HepG2 (cell line): ENCODE results near the gene ENAH. TPM values are rescaled to one million over a fixed set of nuclear protein-coding genes. Genes with fewer than 3 reads are reported as not detected.
A peak's percentile ranks its signal among the peaks of the same experiment; 100 is the strongest.

Experiments used
- ATAC-seq: fragments of 200-7000 bp; cut with Tn5 transposase; 3 replicates; pipeline ENCODE4 v1.9.1; 2020; ENCODE audit warnings: mild to moderate bottlenecking, moderate library complexity
- BruUV-seq: library from RNA; stranded (reverse); fragments of 400-500 nt; replicated peaks from 2 replicates; lab custom pipeline; 2021; lab: Mats Ljungman, UMichigan
- CTCF ChIA-PET: fragments of 300-600 bp; formaldehyde crosslinking; extraction: SDS; loops from one replicate; lab custom pipeline; 2021; ENCODE audit warnings: low total read pairs, inconsistent platforms, low intra/inter-chr PET ratio; lab: Yijun Ruan, JAX
- POLR2A ChIA-PET: fragments of 350-600 bp; sonication (Branson Sonifier 250); formaldehyde crosslinking; loops from one replicate; lab custom pipeline; 2020; ENCODE audit warnings: antibody characterized with exemption, inconsistent platforms; lab: Yijun Ruan, JAX
- DNase-seq: peaks from one replicate; pipeline ENCODE4 v3.0.0-alpha.2; 2015; ENCODE audit warnings: low spot score
- FAIRE-seq: peaks from 3 replicates; lab custom pipeline; 2011; peaks lifted over from hg19 to GRCh38; lab: Jason Lieb, UNC
- H2AFZ ChIP-seq: one replicate; pipeline ENCODE4 v1.6.1; 2011; ENCODE audit warnings: low read length, inconsistent platforms
- H3K27ac ChIP-seq: fragments of 300-600 bp; 3 replicates; pipeline ENCODE4 v1.8.0; 2011; ENCODE audit warnings: mixed run types, mild to moderate bottlenecking, mixed read lengths, low read length, inconsistent platforms; ENCODE audit not compliant: insufficient read depth; ENCODE audit errors: extremely low read length
- H3K27me3 ChIP-seq, 2 experiments: fragments of 200-600 bp in 1 of 2; 2 replicates in 1 of 2; 3 replicates in 1 of 2; pipeline versions ENCODE4 v1.6.0 to v1.8.0; 2011; ENCODE audit warnings: low read length in 2 of 2, mild to moderate bottlenecking in 2 of 2, moderate library complexity in 2 of 2, inconsistent platforms in 1 of 2; ENCODE audit not compliant: insufficient read depth in 2 of 2, control insufficient read depth in 1 of 2
- H3K36me3 ChIP-seq, 2 experiments: fragments of 200-600 bp in 1 of 2; replicated peaks in 1 of 2; 2 replicates in 1 of 2; 3 replicates in 1 of 2; pipeline versions ENCODE4 v1.5.1 to v1.8.0; 2011; ENCODE audit warnings: low read length in 2 of 2, inconsistent platforms in 1 of 2; ENCODE audit not compliant: insufficient read depth in 2 of 2, control insufficient read depth in 1 of 2
- H3K4me1 ChIP-seq: 2 replicates; pipeline ENCODE4 v1.5.1; 2012; ENCODE audit warnings: low read length, inconsistent platforms; ENCODE audit not compliant: insufficient read depth
- H3K4me2 ChIP-seq: 2 replicates; pipeline ENCODE4 v1.6.0; 2011; ENCODE audit warnings: low read depth, low read length, inconsistent platforms
- H3K4me3 ChIP-seq, 3 experiments: fragments of 200-600 bp in 1 of 3; sonication (generic), shearing (Covaris generic) in 1 of 3; replicated peaks in 1 of 3; 2 replicates each; pipeline ENCODE4 v1.5.1; 2011 to 2016; ENCODE audit warnings: low read length in 3 of 3, inconsistent platforms in 2 of 3, low read depth in 2 of 3, mild to moderate bottlenecking in 2 of 3, control low read depth in 1 of 3, mixed read lengths in 1 of 3; ENCODE audit not compliant: insufficient read depth in 1 of 3
- H3K79me2 ChIP-seq: one replicate; pipeline ENCODE4 v1.6.1; 2011; ENCODE audit warnings: low read length, inconsistent platforms; ENCODE audit not compliant: insufficient read depth
- H3K9ac ChIP-seq: 2 replicates; pipeline ENCODE4 v1.6.0; 2011; ENCODE audit warnings: mild to moderate bottlenecking, low read depth, low read length, inconsistent platforms; ENCODE audit not compliant: insufficient read depth
- H3K9me3 ChIP-seq: 2 replicates; pipeline ENCODE4 v1.5.1; 2012; ENCODE audit warnings: mild to moderate bottlenecking, low read length
- H4K20me1 ChIP-seq: 2 replicates; pipeline ENCODE4 v1.6.0; 2011; ENCODE audit warnings: inconsistent platforms, mild to moderate bottlenecking, low read length, moderate library complexity; ENCODE audit not compliant: insufficient read depth
- CCDC6 ChIP-seq: sonication (generic); formaldehyde crosslinking; IDR thresholded peaks from 2 replicates; pipeline ENCODE4 v1.8.1; 2022; ENCODE audit warnings: mild to moderate bottlenecking, missing genetic modification reagents, moderate library complexity
- EED ChIP-seq: sonication (generic); formaldehyde crosslinking; IDR thresholded peaks from 2 replicates; pipeline ENCODE4 v1.5.0; 2020; ENCODE audit warnings: mild to moderate bottlenecking, missing genetic modification reagents
- MBD4 ChIP-seq: IDR thresholded peaks from 2 replicates; pipeline ENCODE4 v1.6.1; 2012; ENCODE audit warnings: low read length, inconsistent platforms, borderline replicate concordance
- MIXL1 ChIP-seq: IDR thresholded peaks from 2 replicates; pipeline ENCODE4 v1.6.1; 2016
- SNRNP70 ChIP-seq: fragments of 200-400 bp; formaldehyde crosslinking; IDR thresholded peaks from 2 replicates; pipeline ENCODE4 v1.6.1; 2017; ENCODE audit warnings: mild to moderate bottlenecking, low read depth, low read length, moderate library complexity
- SP2 ChIP-seq: sonication (generic); formaldehyde crosslinking; IDR thresholded peaks from 2 replicates; pipeline ENCODE4 v1.5.1; 2020; ENCODE audit warnings: mild to moderate bottlenecking, missing genetic modification reagents
- TEAD2 ChIP-seq: sonication (generic); formaldehyde crosslinking; IDR thresholded peaks from 2 replicates; pipeline ENCODE4 v1.9.0; 2021; ENCODE audit warnings: missing genetic modification reagents
- ZMAT5 ChIP-seq: sonication (generic); formaldehyde crosslinking; IDR thresholded peaks from 2 replicates; pipeline ENCODE4 v1.5.0; 2020; ENCODE audit warnings: mild to moderate bottlenecking, low read depth, missing genetic modification reagents, borderline replicate concordance
- ZNF775 ChIP-seq: sonication (generic); formaldehyde crosslinking; IDR thresholded peaks from 2 replicates; pipeline ENCODE4 v1.4.0; 2020; ENCODE audit warnings: missing genetic modification reagents, mild to moderate bottlenecking, moderate library complexity, borderline replicate concordance
- WGBS: methylation state at CpG from one replicate; pipeline ENCODE4 v1.1.6; 2017; ENCODE audit warnings: low lambda C conversion rate; 5-methylcytosine and 5-hydroxymethylcytosine counted together
- in situ Hi-C: cut with HindIII; loops from 2 replicates; pipeline ENCODE4 v1.10.0; 2017; ENCODE audit warnings: low pct_unique_long_range_greater_than_20kb; ENCODE audit not compliant: extremely low pct_ligation_motif_present
- intact Hi-C: fragments of 100-400 bp; cut with micrococcal nuclease; formaldehyde crosslinking; loops from one replicate; pipeline ENCODE4 v1.10.0; 2022; ENCODE audit not compliant: unreplicated experiment
- polyA plus RNA-seq, 8 experiments: library from polyadenylated mRNA; depleted of rRNA in 3 of 8; stranded (reverse) in 7 of 8; unstranded in 1 of 8; fragments of >200 nt; fragmentation: Illumina TruSeq in 4 of 8; extraction: Trizol in 4 of 8; gene quantifications; 2 replicates each; pipeline versions ENCODE4 v1.2.1 to v1.2.3, GENCODE V29; 2011 to 2016; ENCODE audit warnings: low read depth in 4 of 8, missing spikeins in 1 of 8, mixed read lengths in 1 of 8; ENCODE audit not compliant: insufficient read depth in 1 of 8
- total RNA-seq, 5 experiments: library from RNA; depleted of rRNA; stranded (reverse); fragments of >200 nt; fragmentation: Illumina TruSeq; extraction: Trizol; gene quantifications; 2 replicates each; pipeline ENCODE4 v1.2.3, GENCODE V29; 2016; ENCODE audit warnings: low read depth in 1 of 5
- TF ChIP-seq, protein P1 (sequence below): fragments of 450-650 bp; IDR thresholded peaks from 2 replicates; pipeline ENCODE4 v1.6.1; 2016
- TF ChIP-seq, protein P2 (sequence below): IDR thresholded peaks from 2 replicates; pipeline ENCODE4 v1.6.1; 2016
- TF ChIP-seq, protein P3 (sequence below): sonication (generic); formaldehyde crosslinking; IDR thresholded peaks from 2 replicates; pipeline ENCODE4 v1.4.0; 2020; ENCODE audit warnings: missing genetic modification reagents; ENCODE audit errors: not compliant biosample characterization
- TF ChIP-seq, protein P4 (sequence below): sonication (generic); formaldehyde crosslinking; IDR thresholded peaks from 2 replicates; pipeline ENCODE4 v1.5.0; 2020; ENCODE audit warnings: mild to moderate bottlenecking, missing genetic modification reagents

The ENAH gene
- total and polyA plus RNA-seq, 2 of the 13 experiments (the other 11 are each of a cell fraction or from before 2014, with no cell fraction given): 22.1 to 58.3 TPM

DNA sequence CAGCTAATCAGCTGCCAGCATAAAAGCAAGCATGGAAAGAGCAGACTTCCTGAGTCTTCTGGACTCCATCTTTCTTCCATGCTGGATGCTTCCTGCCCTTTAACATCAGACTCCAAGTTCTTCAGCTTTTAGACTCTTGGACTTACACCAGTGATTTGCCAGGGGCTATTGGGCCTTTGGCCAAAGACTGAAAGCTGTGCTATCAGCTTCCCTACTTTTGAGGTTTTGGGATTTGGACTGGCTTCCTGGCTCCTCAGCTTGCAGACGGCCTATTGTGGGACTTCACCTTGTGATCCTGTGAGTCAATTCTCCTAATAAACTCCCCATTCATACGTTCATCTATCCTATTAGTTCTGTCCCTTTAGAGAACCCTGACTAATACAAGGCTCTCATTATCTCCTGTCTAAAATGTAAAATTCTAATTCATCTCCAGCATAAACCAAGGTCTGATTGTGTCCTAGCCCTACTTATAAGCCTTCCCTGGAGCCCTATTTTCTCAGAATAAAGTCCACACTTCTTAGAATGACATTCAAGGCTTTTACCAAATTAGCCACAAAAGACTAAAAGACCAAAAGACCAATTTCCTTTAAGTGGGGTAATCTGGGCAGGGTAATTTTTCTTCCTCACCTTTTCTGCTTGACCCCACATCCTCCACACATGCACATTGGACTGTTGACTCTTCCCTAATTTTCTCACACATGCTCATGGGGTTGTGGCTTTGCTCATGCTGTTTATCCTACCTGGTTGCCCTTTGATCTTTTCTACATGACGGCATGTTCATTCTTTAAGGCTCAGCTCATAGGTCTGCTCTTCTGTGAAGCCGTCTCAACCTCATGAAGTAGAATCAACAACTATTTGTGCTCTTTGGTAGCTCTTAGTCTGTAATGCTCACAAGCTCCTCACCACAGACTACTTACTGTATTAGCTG is 18.1 kb upstream of the ENAH start (continued):
- TF ChIP-seq, protein P1, sequence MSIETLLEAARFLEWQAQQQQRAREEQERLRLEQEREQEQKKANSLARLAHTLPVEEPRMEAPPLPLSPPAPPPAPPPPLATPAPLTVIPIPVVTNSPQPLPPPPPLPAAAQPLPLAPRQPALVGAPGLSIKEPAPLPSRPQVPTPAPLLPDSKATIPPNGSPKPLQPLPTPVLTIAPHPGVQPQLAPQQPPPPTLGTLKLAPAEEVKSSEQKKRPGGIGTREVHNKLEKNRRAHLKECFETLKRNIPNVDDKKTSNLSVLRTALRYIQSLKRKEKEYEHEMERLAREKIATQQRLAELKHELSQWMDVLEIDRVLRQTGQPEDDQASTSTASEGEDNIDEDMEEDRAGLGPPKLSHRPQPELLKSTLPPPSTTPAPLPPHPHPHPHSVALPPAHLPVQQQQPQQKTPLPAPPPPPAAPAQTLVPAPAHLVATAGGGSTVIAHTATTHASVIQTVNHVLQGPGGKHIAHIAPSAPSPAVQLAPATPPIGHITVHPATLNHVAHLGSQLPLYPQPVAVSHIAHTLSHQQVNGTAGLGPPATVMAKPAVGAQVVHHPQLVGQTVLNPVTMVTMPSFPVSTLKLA: peak; percentile 70; the same call in 1 of the 2 replicates
- TF ChIP-seq, protein P2, sequence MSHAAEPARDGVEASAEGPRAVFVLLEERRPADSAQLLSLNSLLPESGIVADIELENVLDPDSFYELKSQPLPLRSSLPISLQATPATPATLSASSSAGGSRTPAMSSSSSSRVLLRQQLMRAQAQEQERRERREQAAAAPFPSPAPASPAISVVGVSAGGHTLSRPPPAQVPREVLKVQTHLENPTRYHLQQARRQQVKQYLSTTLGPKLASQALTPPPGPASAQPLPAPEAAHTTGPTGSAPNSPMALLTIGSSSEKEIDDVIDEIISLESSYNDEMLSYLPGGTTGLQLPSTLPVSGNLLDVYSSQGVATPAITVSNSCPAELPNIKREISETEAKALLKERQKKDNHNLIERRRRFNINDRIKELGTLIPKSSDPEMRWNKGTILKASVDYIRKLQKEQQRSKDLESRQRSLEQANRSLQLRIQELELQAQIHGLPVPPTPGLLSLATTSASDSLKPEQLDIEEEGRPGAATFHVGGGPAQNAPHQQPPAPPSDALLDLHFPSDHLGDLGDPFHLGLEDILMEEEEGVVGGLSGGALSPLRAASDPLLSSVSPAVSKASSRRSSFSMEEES (CRISPR knock-in tag): peak; percentile 65

GRCh38 chr1:225670356-225670755 is 17.4 kb upstream of the ENAH start:
- no peaks in the 10 kb centered on the region for H3K36me3 ChIP-seq
- DNase-seq: no peak
- no peak for ATAC-seq
- peak overlapping the region; percentile 63 for H3K27ac ChIP-seq
- H4K20me1 ChIP-seq: no peaks in the 10 kb centered on the region
- BruUV-seq: no TSS peak
- intact Hi-C loops: no loop called here
- peaks cover 21% of the 10 kb centered on the region for H3K4me1 ChIP-seq
- in situ Hi-C loops: no loop called here
- TF ChIP-seq, protein P3, sequence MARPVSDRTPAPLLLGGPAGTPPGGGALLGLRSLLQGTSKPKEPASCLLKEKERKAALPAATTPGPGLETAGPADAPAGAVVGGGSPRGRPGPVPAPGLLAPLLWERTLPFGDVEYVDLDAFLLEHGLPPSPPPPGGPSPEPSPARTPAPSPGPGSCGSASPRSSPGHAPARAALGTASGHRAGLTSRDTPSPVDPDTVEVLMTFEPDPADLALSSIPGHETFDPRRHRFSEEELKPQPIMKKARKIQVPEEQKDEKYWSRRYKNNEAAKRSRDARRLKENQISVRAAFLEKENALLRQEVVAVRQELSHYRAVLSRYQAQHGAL (CRISPR knock-in tag): no peak
- TF ChIP-seq MIXL1 (CRISPR knock-in tag): no peak
- TF ChIP-seq EED (CRISPR knock-in tag): no peak
- no peak for TF ChIP-seq SNRNP70
- no peak for TF ChIP-seq MBD4
- no peak for TF ChIP-seq ZNF775 (CRISPR knock-in tag)
- TF ChIP-seq CCDC6 (CRISPR knock-in tag): no peak
- TF ChIP-seq, protein P4, sequence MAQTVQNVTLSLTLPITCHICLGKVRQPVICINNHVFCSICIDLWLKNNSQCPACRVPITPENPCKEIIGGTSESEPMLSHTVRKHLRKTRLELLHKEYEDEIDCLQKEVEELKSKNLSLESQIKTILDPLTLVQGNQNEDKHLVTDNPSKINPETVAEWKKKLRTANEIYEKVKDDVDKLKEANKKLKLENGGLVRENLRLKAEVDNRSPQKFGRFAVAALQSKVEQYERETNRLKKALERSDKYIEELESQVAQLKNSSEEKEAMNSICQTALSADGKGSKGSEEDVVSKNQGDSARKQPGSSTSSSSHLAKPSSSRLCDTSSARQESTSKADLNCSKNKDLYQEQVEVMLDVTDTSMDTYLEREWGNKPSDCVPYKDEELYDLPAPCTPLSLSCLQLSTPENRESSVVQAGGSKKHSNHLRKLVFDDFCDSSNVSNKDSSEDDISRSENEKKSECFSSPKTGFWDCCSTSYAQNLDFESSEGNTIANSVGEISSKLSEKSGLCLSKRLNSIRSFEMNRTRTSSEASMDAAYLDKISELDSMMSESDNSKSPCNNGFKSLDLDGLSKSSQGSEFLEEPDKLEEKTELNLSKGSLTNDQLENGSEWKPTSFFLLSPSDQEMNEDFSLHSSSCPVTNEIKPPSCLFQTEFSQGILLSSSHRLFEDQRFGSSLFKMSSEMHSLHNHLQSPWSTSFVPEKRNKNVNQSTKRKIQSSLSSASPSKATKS (CRISPR knock-in tag): no peak
- no peak for TF ChIP-seq TEAD2 (CRISPR knock-in tag)
- TF ChIP-seq SP2 (CRISPR knock-in tag): no peak
- no peak for TF ChIP-seq ZMAT5 (CRISPR knock-in tag)
- no peaks in the 10 kb centered on the region for H3K79me2 ChIP-seq
- 94% methylated on average over 7 of the region's 7 CpGs for WGBS
- ChIA-PET POLR2A (interaction anchor here (2.2 to 3.9 kb wide), 3 partner anchors 18 to 98 kb away, joined by 17 to 36 read pairs (median 19); partner anchors contain the start of gene ENAH), CTCF (no interaction called here)
- no peak for FAIRE-seq
- no peak overlapping the region for H3K4me3 ChIP-seq
- no peak overlapping the region for H3K4me2 ChIP-seq
- no peaks in the 10 kb centered on the region for H3K9me3 ChIP-seq
- no peak overlapping the region for H2AFZ ChIP-seq
- H3K9ac ChIP-seq: no peak overlapping the region
- H3K27me3 ChIP-seq: no peaks in the 10 kb centered on the region
